Common myeloid progenitor, CD34-positive (primary cell): Measurements from ENCODE around the gene MYO1H.
"Not testable (repeated sequence)": the region's sequence is repeated elsewhere in the genome, so short reads cannot be mapped to it uniquely, and the experiment has no call there.

Experiments used
- CTCF ChIA-PET: fragments of 350-600 bp; sonication (Branson Sonifier 250); formaldehyde crosslinking; loops from one replicate; lab custom pipeline; 2021; ENCODE audit warnings: antibody characterized with exemption; lab: Charles Lee
- POLR2A ChIA-PET: fragments of 350-600 bp; sonication (Branson Sonifier 250); formaldehyde crosslinking; loops from one replicate; lab custom pipeline; 2021; ENCODE audit warnings: antibody characterized with exemption; lab: Charles Lee
- DNase-seq, 3 donors: peaks; one replicate each; pipeline versions ENCODE4 v3.0.0 to v3.0.0-alpha.2; 2013
- H3K27ac ChIP-seq, 2 experiments: 1 replicate in 1 of 2; 2 replicates in 1 of 2; pipeline ENCODE4 v1.7.0; 2013; ENCODE audit warnings: inconsistent platforms in 2 of 2, low read length in 2 of 2, mild to moderate bottlenecking in 2 of 2, low read depth in 1 of 2, moderate library complexity in 1 of 2; ENCODE audit not compliant: severe bottlenecking in 2 of 2, insufficient read depth in 1 of 2, poor library complexity in 1 of 2
- H3K27me3 ChIP-seq, 5 experiments: replicated peaks in 2 of 5; 1 replicate in 3 of 5; 2 replicates in 2 of 5; pipeline versions ENCODE4 v1.6.1 to v1.7.0; 2013; ENCODE audit warnings: low read length in 4 of 5, mild to moderate bottlenecking in 2 of 5, moderate library complexity in 2 of 5, inconsistent platforms in 1 of 5; ENCODE audit not compliant: insufficient read depth in 5 of 5, control insufficient read depth in 4 of 5
- H3K36me3 ChIP-seq, 4 experiments: 1 replicate in 2 of 4; 2 replicates in 2 of 4; pipeline versions ENCODE4 v1.6.1 to v1.7.0; 2013; ENCODE audit warnings: low read length in 3 of 4, control low read depth in 1 of 4, mild to moderate bottlenecking in 1 of 4; ENCODE audit not compliant: control insufficient read depth in 4 of 4, insufficient read depth in 4 of 4
- H3K4me1 ChIP-seq, 4 experiments: 1 replicate in 3 of 4; 2 replicates in 1 of 4; pipeline versions ENCODE4 v1.6.1 to v1.7.1; 2013; ENCODE audit warnings: low read length in 3 of 4, mild to moderate bottlenecking in 3 of 4, control low read depth in 1 of 4, inconsistent platforms in 1 of 4, moderate library complexity in 1 of 4; ENCODE audit not compliant: control insufficient read depth in 4 of 4, insufficient read depth in 4 of 4; ENCODE audit errors: control extremely low read depth in 1 of 4
- H3K4me3 ChIP-seq, 7 experiments: 1 replicate in 4 of 7; 2 replicates in 3 of 7; pipeline versions ENCODE4 v1.5.1 to v1.7.0; 2013; ENCODE audit warnings: mild to moderate bottlenecking in 7 of 7, low read length in 6 of 7, moderate library complexity in 6 of 7, inconsistent platforms in 2 of 7, low read depth in 2 of 7, control low read depth in 1 of 7; ENCODE audit not compliant: insufficient read depth in 4 of 7, control insufficient read depth in 1 of 7; ENCODE audit errors: extremely low read depth in 1 of 7
- H3K9me3 ChIP-seq, 5 experiments: 1 replicate in 4 of 5; 2 replicates in 1 of 5; pipeline versions ENCODE4 v1.6.1 to v1.7.1; 2013; ENCODE audit warnings: low read length in 4 of 5, mild to moderate bottlenecking in 2 of 5, inconsistent platforms in 1 of 5, low read depth in 1 of 5, moderate library complexity in 1 of 5; ENCODE audit not compliant: control insufficient read depth in 4 of 5, insufficient read depth in 2 of 5; ENCODE audit errors: control extremely low read depth in 1 of 5
- WGBS: methylation state at CpG from one replicate; pipeline ENCODE4 v1.1.5; 2013; ENCODE audit not compliant: insufficient coverage; 5-methylcytosine and 5-hydroxymethylcytosine counted together

Gene MYO1H

GRCh38 chr12:109406147-109406546 lies 58.4 kb downstream of the MYO1H start:
- POLR2A ChIA-PET, H3K4me3 ChIP-seq, H3K27me3 ChIP-seq, H3K27ac ChIP-seq, H3K36me3 ChIP-seq, DNase-seq, H3K4me1 ChIP-seq, H3K9me3 ChIP-seq: not testable (repeated sequence)
- WGBS = 100% methylated on average over 1 of the region's 4 CpGs
- CTCF ChIA-PET = interaction anchor here (0.9 to 1.4 kb wide), 4 partner anchors 9 to 145 kb away, joined by 3 to 4 read pairs (median 3); no protein-coding TSS in a partner anchor

- ChIA-PET POLR2A (interaction anchor here (0.6 to 0.8 kb wide), 2 partner anchors 11 to 1157 kb away, joined by 3 read pairs; no protein-coding TSS in a partner anchor), CTCF (no interaction called here)
- Histone ChIP-seq H3K4me3 (no peak overlapping the region), H3K9me3 (peaks cover 0 to 7% (median 0%) of the 10 kb centered on the region in 5 experiments), H3K27me3 (peaks cover 0 to 11% (median 0%) of the 10 kb centered on the region in 5 experiments), H3K36me3 (no peaks in the 10 kb centered on the region), H3K4me1 (no peaks in the 10 kb centered on the region), H3K27ac (no peak overlapping the region)
- no CpG with 5 or more reads among the region's 4 CpGs for WGBS
- no peak for DNase-seq
Observed at GRCh38 chr12:109418848-109419480, 71.3 kb downstream of the MYO1H start.

- H3K36me3 ChIP-seq = no peaks in the 10 kb centered on the region
- no peak overlapping the region for H3K27ac ChIP-seq
- CTCF ChIA-PET = interaction anchor here (1.0 to 1.6 kb wide), 5 partner anchors 9 to 18 kb away, joined by 3 read pairs; no protein-coding TSS in a partner anchor
- H3K9me3 ChIP-seq = peaks cover 0 to 7% (median 0%) of the 10 kb centered on the region in 5 experiments
- no peaks in the 10 kb centered on the region for H3K4me1 ChIP-seq
- H3K4me3 ChIP-seq = no peak overlapping the region
- DNase-seq = no peak
- POLR2A ChIA-PET = no interaction called here
- 91% methylated on average over 5 of the region's 8 CpGs for WGBS
- peaks cover 0 to 12% (median 0%) of the 10 kb centered on the region in 5 experiments for H3K27me3 ChIP-seq
Observed at GRCh38 chr12:109421355-109422087, 73.8 kb downstream of the MYO1H start.

GRCh38 chr12:109422251-109422650 lies 74.6 kb downstream of the MYO1H start:
- H3K27ac ChIP-seq = no peak overlapping the region
- H3K27me3 ChIP-seq = peaks cover 0 to 12% (median 0%) of the 10 kb centered on the region in 5 experiments
- DNase-seq = no peak
- ChIA-PET CTCF (interaction anchor here (1.0 to 1.6 kb wide), 2 partner anchors 8 to 12 kb away, joined by 3 read pairs; no protein-coding TSS in a partner anchor), POLR2A (no interaction called here)
- H3K36me3 ChIP-seq = no peaks in the 10 kb centered on the region
- H3K4me3 ChIP-seq = no peak overlapping the region
- WGBS = 64% methylated on average over 9 of the region's 10 CpGs
- peaks cover 0 to 7% (median 0%) of the 10 kb centered on the region in 5 experiments for H3K9me3 ChIP-seq
- no peaks in the 10 kb centered on the region for H3K4me1 ChIP-seq

GRCh38 chr12:109423392-109423791 lies 75.7 kb downstream of the MYO1H start:
- Histone ChIP-seq H3K27ac (no peak overlapping the region), H3K36me3 (no peaks in the 10 kb centered on the region), H3K27me3 (peaks cover 0 to 12% (median 0%) of the 10 kb centered on the region in 5 experiments), H3K4me3 (no peak overlapping the region), H3K9me3 (peaks cover 0 to 7% (median 0%) of the 10 kb centered on the region in 5 experiments), H3K4me1 (no peaks in the 10 kb centered on the region)
- WGBS = 96% methylated on average over 6 of the region's 9 CpGs
- no peak for DNase-seq
- CTCF ChIA-PET = no interaction called here
- POLR2A ChIA-PET = no interaction called here

- peaks cover 0 to 6% (median 0%) of the 10 kb centered on the region in 5 experiments for H3K27me3 ChIP-seq
- no peaks in the 10 kb centered on the region for H3K36me3 ChIP-seq
- H3K4me3 ChIP-seq = no peak overlapping the region
- H3K9me3 ChIP-seq = no peaks in the 10 kb centered on the region
- peaks cover 0 to 3% (median 2%) of the 10 kb centered on the region in 4 experiments for H3K4me1 ChIP-seq
- WGBS = 31% methylated on average over 5 of the region's 8 CpGs
- CTCF ChIA-PET = interaction anchor here (0.6 to 1.3 kb wide), 7 partner anchors 9 to 386 kb away, joined by 3 to 5 read pairs (median 4); no protein-coding TSS in a partner anchor
- POLR2A ChIA-PET = no interaction called here
- H3K27ac ChIP-seq = no peak overlapping the region
- peak; percentile 80 to 89 (median 86) for DNase-seq
Observed at GRCh38 chr12:109428037-109428629, 80.4 kb downstream of the MYO1H start.
